HUES64 (cell line): Measurements from ENCODE around the gene CD200.

Experiments used
- H3K27ac ChIP-seq: 2 replicates; pipeline ENCODE4 v1.7.0; 2013; ENCODE audit warnings: low read depth, low read length, inconsistent platforms
- H3K27me3 ChIP-seq: 2 replicates; pipeline ENCODE4 v1.6.1; 2013; ENCODE audit warnings: mild to moderate bottlenecking, low read length; ENCODE audit not compliant: insufficient read depth
- H3K36me3 ChIP-seq: 2 replicates; pipeline ENCODE4 v1.6.1; 2013; ENCODE audit warnings: mild to moderate bottlenecking, low read length; ENCODE audit not compliant: insufficient read depth
- H3K4me1 ChIP-seq: 2 replicates; pipeline ENCODE4 v1.6.1; 2013; ENCODE audit warnings: mild to moderate bottlenecking, low read length, moderate library complexity; ENCODE audit not compliant: insufficient read depth
- H3K4me3 ChIP-seq: 2 replicates; pipeline ENCODE4 v1.5.1; 2013; ENCODE audit warnings: mild to moderate bottlenecking, low read length, moderate library complexity
- H3K9ac ChIP-seq: 2 replicates; pipeline ENCODE4 v1.6.1; 2013; ENCODE audit warnings: mild to moderate bottlenecking, low read depth, low read length
- H3K9me3 ChIP-seq: 2 replicates; pipeline ENCODE4 v1.6.1; 2013; ENCODE audit warnings: low read depth, low read length; ENCODE audit not compliant: insufficient read depth
- WGBS: fragments of 150-250, 120-280 bp; methylation state at CpG from one replicate; pipeline ENCODE4 v1.1.7; 2013; ENCODE audit warnings: missing lambda C conversion rate; 5-methylcytosine and 5-hydroxymethylcytosine counted together

CD200 gene

DNA sequence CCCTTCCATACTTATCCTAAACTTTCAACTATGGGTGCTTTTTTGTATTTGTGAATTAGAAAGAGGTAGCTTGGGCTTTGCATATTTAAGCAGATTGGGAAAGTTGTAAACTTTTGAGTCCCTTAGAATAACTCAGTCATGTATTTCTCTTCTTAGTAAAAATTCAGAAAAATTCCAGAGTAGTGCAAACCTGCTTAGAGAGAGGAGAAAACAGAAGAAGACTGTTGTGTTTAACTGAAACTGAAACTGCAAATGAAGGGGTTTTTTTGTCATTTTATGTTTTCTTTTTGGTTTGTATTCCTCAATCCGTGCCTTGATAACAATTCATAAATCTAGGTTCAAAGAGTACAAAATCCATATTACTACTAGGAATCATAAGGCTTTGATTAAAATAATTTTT is 31.3 kb downstream of the CD200 start:
- no CpG with 5 or more reads among the region's 1 CpG for WGBS
- Histone ChIP-seq H3K27me3 (no peaks in the 10 kb centered on the region), H3K4me3 (no peak overlapping the region), H3K27ac (no peak overlapping the region), H3K9me3 (no peaks in the 10 kb centered on the region), H3K4me1 (peaks cover 4% of the 10 kb centered on the region), H3K36me3 (peaks cover 69% of the 10 kb centered on the region), H3K9ac (no peak overlapping the region)

DNA sequence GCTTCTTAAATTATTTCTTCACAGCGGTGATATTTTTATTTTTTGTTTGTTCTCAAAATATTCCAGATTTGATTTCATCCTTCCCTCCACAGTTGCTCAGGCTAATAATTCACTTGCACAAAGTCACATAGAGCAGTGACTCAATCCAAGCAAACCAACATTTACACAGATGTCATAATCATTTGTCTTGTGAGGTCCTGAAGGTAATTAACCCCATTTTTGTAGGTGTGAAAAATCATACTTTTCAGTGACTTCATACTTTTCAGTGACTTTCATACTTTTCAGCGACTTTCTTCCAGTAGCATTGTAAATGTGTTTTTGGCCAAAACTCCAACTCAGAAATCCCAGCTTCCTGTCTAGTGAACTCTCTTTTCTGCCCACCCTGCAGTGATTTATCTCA is 32.1 kb downstream of the CD200 start:
- 98% methylated on average over 2 of the region's 2 CpGs for WGBS
- Histone ChIP-seq H3K27ac (no peak overlapping the region), H3K36me3 (peaks cover 66% of the 10 kb centered on the region), H3K27me3 (no peaks in the 10 kb centered on the region), H3K4me3 (no peak overlapping the region), H3K9ac (no peak overlapping the region), H3K4me1 (peaks cover 4% of the 10 kb centered on the region; the same call in 1 of the 2 replicates), H3K9me3 (no peaks in the 10 kb centered on the region)

DNA sequence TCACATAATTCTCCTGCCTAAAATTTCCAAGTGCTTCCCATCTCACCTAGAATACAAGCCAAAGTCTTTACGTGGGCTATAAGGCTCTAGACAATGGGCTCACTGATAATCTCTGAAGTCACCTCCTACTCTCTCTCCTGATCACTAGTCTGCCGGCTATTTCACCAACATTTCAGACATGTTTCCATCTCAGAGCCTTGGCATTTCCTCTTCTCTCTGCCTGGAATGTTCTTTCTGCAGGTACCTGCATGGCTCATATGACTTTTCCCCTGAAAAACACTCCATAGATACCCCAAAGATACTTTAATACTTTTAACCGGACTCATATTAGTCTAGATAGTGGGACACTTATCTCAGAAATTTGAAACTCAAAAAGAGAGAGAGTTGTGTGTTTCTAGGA is 32.7 kb downstream of the CD200 start:
- H3K9ac ChIP-seq = no peak overlapping the region
- H3K9me3 ChIP-seq = no peaks in the 10 kb centered on the region
- no peaks in the 10 kb centered on the region for H3K27me3 ChIP-seq
- H3K27ac ChIP-seq = no peak overlapping the region
- H3K4me1 ChIP-seq = peaks cover 4% of the 10 kb centered on the region; the same call in 1 of the 2 replicates
- WGBS = 86% methylated on average over 3 of the region's 3 CpGs
- peaks cover 61% of the 10 kb centered on the region for H3K36me3 ChIP-seq
- no peak overlapping the region for H3K4me3 ChIP-seq

DNA sequence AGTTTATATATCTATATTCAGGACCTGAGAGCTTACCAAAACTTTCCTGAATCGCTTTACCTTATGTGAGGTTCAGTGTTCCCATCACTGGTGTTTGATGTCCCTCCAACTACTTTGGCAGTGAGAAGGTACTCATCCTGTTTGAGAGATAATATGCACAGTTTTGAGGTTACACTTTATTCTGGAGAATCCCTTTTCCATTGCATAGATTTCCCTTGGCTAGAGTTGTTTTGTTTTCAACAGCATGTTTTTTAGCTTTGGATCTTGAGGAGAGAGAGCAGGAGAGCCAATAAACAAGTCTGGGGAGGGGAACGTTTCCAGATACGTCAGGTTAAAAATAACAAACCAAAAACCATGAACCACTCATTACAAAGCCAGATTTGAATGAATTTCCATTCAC is 33.6 kb downstream of the CD200 start:
- H3K27me3 ChIP-seq = no peaks in the 10 kb centered on the region
- H3K27ac ChIP-seq = no peak overlapping the region
- 99% methylated on average over 3 of the region's 3 CpGs for WGBS
- no peak overlapping the region for H3K9ac ChIP-seq
- H3K36me3 ChIP-seq = peaks cover 53% of the 10 kb centered on the region
- no peak overlapping the region for H3K4me3 ChIP-seq
- H3K9me3 ChIP-seq = no peaks in the 10 kb centered on the region
- H3K4me1 ChIP-seq = peaks cover 4% of the 10 kb centered on the region; the same call in 1 of the 2 replicates

DNA sequence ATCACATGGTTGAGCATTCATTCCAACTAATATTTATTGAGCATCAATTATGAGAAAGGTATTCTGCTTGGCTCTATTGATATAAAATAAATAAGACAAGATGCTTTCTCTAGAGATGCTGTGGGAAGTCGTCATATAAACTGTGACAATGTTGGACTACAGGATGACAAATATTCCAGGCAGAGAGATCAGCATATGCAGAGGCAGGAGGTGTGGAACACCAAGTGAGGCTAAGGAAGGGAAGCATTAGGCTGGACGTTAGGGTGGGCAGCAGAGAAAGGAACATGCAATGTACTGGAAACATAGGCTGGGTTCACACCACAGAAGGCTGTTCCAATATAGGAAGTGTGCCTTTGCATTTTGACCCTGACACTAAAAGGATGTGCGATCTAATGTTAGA is 38.6 kb downstream of the CD200 start:
- 0 out of 2 replicates have a peak, but pooled peaks cover 5% of the 10 kb centered on the region for H3K36me3 ChIP-seq
- H3K9ac ChIP-seq = no peak overlapping the region
- 85% methylated on average over 3 of the region's 3 CpGs for WGBS
- no peaks in the 10 kb centered on the region for H3K4me1 ChIP-seq
- no peaks in the 10 kb centered on the region for H3K27me3 ChIP-seq
- no peak overlapping the region for H3K4me3 ChIP-seq
- no peaks in the 10 kb centered on the region for H3K9me3 ChIP-seq
- H3K27ac ChIP-seq = no peak overlapping the region

DNA sequence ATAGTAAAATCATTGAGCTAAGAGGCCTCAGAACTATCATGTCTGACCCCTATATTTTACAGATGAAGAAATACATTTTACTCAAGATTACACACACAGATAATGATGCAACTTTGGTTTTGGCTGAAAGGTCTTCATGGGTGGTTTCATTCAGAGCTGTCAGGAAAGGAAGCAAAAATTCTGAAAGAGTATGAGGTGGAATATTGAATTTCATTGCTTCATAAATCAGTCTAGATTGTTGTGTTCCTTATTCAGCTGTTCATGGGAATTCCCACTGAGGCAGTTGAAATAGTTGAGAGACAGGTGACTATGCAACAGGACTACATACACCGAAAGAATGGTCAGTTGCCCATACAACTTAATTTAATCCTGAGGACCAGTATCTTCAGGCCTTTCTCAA is 39.4 kb downstream of the CD200 start:
- H3K4me1 ChIP-seq = peaks cover 3% of the 10 kb centered on the region
- H3K27ac ChIP-seq = no peak overlapping the region
- no peak overlapping the region for H3K4me3 ChIP-seq
- H3K36me3 ChIP-seq = no peaks in the 10 kb centered on the region
- no peaks in the 10 kb centered on the region for H3K9me3 ChIP-seq
- no peak overlapping the region for H3K9ac ChIP-seq
- 100% methylated on average over 1 of the region's 1 CpG for WGBS
- no peaks in the 10 kb centered on the region for H3K27me3 ChIP-seq

DNA sequence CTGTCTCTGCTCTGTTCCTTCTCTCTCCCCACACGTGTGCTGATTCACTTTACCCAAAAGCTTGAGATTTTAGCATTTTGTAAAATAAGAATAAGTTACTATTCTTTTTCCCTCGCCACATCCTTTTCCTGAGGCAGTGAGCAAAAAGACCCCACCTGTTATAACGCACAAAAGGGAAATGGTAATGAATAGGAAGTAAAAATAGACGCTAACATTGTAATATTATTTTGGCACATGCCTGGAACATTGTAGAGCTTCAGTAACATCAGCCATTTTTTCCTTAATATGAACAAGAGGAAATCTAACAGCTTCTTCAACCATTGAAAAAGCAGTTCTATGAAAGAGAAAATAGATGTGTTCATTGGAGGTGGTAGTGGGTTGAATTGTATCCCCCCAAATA is 40.5 kb downstream of the CD200 start:
- Histone ChIP-seq H3K4me3 (no peak overlapping the region), H3K4me1 (peaks cover 11% of the 10 kb centered on the region), H3K9me3 (no peaks in the 10 kb centered on the region), H3K36me3 (no peaks in the 10 kb centered on the region), H3K27me3 (no peaks in the 10 kb centered on the region), H3K27ac (no peak overlapping the region), H3K9ac (no peak overlapping the region)
- 96% methylated on average over 4 of the region's 4 CpGs for WGBS

DNA sequence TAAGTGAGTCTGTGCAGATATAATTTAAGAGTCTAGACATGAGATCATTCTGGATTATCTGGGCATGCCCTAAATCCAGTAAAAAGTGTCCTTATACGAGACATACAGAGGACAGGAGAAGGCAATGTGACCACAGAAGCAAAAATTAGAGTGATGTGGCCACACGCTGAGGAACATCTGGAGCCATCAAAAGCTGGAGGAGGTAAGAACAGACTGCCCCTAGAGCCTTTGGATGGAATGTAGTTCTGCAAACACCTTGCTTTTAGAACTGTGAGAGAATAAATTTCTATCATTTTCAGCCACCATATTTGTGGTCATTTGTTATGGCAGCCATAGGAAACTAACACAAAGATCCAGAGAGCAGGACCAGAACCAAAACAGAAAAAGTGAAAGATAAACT is 41.0 kb downstream of the CD200 start:
- H3K27me3 ChIP-seq = no peaks in the 10 kb centered on the region
- H3K9me3 ChIP-seq = no peaks in the 10 kb centered on the region
- WGBS = 93% methylated on average over 2 of the region's 2 CpGs
- H3K27ac ChIP-seq = no peak overlapping the region
- H3K4me3 ChIP-seq = no peak overlapping the region
- H3K9ac ChIP-seq = no peak overlapping the region
- peaks cover 11% of the 10 kb centered on the region for H3K4me1 ChIP-seq
- H3K36me3 ChIP-seq = no peaks in the 10 kb centered on the region

DNA sequence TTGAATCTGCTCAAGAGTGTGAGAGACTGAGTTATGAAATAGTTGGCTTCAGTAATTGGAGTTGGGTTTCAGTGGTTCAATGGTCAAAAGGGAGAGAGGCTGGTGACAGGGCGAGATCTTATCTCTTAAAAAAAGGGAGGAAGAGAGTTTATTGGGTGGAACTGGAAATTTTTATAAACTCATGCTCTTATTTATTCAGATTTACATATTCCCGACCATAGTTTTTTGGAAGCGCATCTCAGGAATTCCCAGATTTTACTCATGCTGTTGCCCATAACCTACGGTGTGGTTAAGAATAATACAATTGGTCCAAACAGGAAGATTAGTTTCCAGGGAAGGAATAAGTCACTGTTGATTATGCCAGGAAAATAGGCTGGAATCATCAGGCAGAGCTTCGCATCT is 41.4 kb downstream of the CD200 start:
- no peak overlapping the region for H3K27ac ChIP-seq
- H3K4me3 ChIP-seq = no peak overlapping the region
- no peaks in the 10 kb centered on the region for H3K27me3 ChIP-seq
- H3K9ac ChIP-seq = no peak overlapping the region
- H3K36me3 ChIP-seq = no peaks in the 10 kb centered on the region
- WGBS = 97% methylated on average over 5 of the region's 5 CpGs
- H3K4me1 ChIP-seq = peaks cover 11% of the 10 kb centered on the region
- H3K9me3 ChIP-seq = no peaks in the 10 kb centered on the region

DNA sequence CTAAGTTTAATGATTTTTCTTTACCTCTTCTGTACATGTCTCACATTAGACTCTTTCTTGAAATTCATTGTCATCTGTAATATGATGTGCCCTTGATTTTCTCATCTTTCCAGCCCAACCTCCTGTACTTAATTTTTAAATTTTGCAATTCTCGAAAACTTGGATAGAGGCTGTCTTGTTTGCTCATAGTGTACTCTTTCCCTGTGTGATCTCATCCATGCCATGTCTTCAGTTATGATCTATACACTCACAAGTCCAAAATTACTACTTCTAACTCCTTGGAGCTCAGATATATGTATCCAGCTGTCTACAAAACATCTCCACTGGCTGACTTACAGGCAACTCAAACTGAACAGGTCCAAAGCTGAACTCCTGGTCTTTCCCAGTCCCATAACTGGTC is 42.2 kb downstream of the CD200 start:
- no peak overlapping the region for H3K27ac ChIP-seq
- no peak overlapping the region for H3K4me3 ChIP-seq
- no peaks in the 10 kb centered on the region for H3K36me3 ChIP-seq
- H3K9me3 ChIP-seq = no peaks in the 10 kb centered on the region
- peaks cover 11% of the 10 kb centered on the region for H3K4me1 ChIP-seq
- 100% methylated on average over 1 of the region's 1 CpG for WGBS
- H3K9ac ChIP-seq = no peak overlapping the region
- no peaks in the 10 kb centered on the region for H3K27me3 ChIP-seq

DNA sequence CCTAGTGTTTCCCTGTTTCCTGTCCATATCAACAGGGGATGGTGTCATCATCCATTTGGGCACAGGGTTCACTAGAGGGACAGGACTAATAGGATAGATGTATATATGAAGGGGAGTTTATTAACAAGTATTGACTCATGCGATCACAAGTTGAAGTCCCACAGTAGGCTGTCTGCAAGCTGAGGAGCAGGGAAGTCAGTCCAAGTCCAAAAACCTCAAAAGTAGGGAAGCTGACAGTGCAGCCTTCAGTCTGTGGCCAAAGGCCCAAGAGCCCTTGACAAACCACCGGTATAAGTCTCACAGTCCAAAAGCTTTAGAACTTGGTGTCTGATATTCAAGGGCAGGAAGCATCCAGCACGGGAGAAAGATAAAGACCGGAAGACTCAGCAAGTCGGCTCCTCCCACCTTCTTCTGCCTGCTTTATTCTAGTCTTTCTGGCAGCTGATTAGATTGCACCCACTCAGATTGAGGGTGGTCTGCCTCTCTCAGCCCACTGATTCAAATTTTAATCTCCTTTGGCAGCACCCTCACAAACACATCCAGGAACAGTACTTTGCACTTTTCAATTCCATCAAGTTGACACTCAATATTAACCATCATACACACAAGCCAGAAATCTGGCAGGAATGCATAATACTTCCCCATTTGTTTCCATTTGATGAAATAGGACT is 43.4 kb downstream of the CD200 start:
- H3K36me3 ChIP-seq = no peaks in the 10 kb centered on the region
- H3K9ac ChIP-seq = no peak overlapping the region
- peaks cover 11% of the 10 kb centered on the region for H3K4me1 ChIP-seq
- WGBS = 87% methylated on average over 5 of the region's 5 CpGs
- H3K27me3 ChIP-seq = no peaks in the 10 kb centered on the region
- H3K9me3 ChIP-seq = no peaks in the 10 kb centered on the region
- H3K4me3 ChIP-seq = no peak overlapping the region
- no peak overlapping the region for H3K27ac ChIP-seq

DNA sequence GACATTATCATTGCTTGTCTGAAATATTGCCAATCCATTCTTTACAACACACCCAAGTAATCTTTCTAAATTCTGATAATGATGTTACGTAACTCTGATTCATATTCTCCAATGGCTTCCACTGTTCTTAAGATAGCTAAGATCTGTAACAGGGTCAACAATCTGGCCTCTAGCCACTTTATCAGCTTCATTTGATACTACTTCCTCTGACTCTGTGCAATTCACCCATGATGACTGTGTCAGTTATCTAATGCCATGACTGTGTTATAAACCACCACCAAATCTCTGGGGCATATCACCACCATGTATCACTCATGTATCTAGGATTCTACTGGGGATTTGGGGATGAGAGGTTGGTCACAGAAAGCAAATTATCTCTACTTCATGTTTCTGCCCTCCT is 44.0 kb downstream of the CD200 start:
- Histone ChIP-seq H3K9ac (no peak overlapping the region), H3K4me3 (no peak overlapping the region), H3K4me1 (peaks cover 11% of the 10 kb centered on the region), H3K9me3 (no peaks in the 10 kb centered on the region), H3K36me3 (no peaks in the 10 kb centered on the region), H3K27me3 (no peaks in the 10 kb centered on the region), H3K27ac (no peak overlapping the region)
- 100% methylated on average over 1 of the region's 1 CpG for WGBS
